Measurements from ENCODE around the gene CENPX.

DNA sequence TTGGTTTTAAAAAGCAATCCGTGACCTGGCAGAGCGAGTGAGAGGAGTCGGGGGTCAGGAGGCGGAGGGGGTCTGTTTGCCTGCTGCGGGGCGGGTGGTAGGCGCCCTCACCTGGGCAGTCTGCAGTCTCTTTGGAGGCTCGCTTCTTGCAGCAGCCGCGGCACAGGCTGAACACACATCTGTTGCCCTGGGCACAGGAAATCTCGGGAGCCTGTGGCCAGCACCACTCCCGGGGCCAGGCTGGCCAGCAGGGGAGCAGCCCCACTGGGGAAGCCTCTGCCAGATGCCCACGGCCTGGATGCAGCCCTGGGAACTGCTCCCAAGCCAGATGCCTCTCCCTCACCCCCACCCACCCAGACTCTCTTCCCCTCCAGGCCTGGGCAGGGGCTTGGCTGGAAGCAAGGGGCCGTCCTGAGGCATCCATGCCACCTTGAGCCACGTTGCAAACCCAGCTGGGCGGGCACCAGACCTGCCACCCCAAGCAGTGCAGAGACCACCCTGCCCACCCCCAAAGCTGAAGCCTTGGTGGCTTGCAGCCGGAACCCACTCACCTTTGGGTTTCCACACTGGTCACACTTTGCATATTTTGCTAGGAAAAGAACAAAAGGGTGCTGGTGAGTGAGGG, 35.7 kb upstream of the CENPX start:
- TF ChIP-seq, protein P1, sequence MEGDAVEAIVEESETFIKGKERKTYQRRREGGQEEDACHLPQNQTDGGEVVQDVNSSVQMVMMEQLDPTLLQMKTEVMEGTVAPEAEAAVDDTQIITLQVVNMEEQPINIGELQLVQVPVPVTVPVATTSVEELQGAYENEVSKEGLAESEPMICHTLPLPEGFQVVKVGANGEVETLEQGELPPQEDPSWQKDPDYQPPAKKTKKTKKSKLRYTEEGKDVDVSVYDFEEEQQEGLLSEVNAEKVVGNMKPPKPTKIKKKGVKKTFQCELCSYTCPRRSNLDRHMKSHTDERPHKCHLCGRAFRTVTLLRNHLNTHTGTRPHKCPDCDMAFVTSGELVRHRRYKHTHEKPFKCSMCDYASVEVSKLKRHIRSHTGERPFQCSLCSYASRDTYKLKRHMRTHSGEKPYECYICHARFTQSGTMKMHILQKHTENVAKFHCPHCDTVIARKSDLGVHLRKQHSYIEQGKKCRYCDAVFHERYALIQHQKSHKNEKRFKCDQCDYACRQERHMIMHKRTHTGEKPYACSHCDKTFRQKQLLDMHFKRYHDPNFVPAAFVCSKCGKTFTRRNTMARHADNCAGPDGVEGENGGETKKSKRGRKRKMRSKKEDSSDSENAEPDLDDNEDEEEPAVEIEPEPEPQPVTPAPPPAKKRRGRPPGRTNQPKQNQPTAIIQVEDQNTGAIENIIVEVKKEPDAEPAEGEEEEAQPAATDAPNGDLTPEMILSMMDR (conservative IDR thresholded peaks at IDR 0.05; ENCODE audit: low read depth, low read length): no peak
- TF ChIP-seq EZH2phosphoT487 (IDR thresholded peaks at IDR 0.05; ENCODE audit: borderline replicate concordance, low read length): no peak
